Lung (tissue), 12 donors: Measurements from ENCODE around the gene CCNL2. TPM values are rescaled to one million over a fixed set of nuclear protein-coding genes. Genes with fewer than 3 reads are reported as not detected.

ENCODE experiments used
- ATAC-seq: fragments of 200-7000 bp; cut with Tn5 transposase; one replicate; pipeline ENCODE4 v1.9.1; 2020; ENCODE audit warnings: moderate number of reproducible peaks; ENCODE audit not compliant: insufficient read depth, low FRiP score
- DNase-seq, 3 donors: peaks; one replicate each; pipeline ENCODE4 v3.0.0-alpha.2; 2013 to 2017
- H3K27ac ChIP-seq, 2 donors: one replicate each; pipeline ENCODE4 v1.5.1; 2013; ENCODE audit warnings: mild to moderate bottlenecking in 2 of 2, moderate library complexity in 2 of 2, control low read depth in 1 of 2, inconsistent platforms in 1 of 2, low read depth in 1 of 2, low read length in 1 of 2
- H3K27me3 ChIP-seq, 3 donors: one replicate each; pipeline ENCODE4 v1.5.1; 2013; ENCODE audit warnings: low read length in 2 of 3; ENCODE audit not compliant: control insufficient read depth in 3 of 3, insufficient read depth in 3 of 3
- H3K36me3 ChIP-seq, 4 donors: one replicate each; pipeline ENCODE4 v1.5.1; 2013; ENCODE audit warnings: low read length in 4 of 4, mild to moderate bottlenecking in 1 of 4, moderate library complexity in 1 of 4; ENCODE audit not compliant: control insufficient read depth in 4 of 4, insufficient read depth in 4 of 4
- H3K4me1 ChIP-seq, 5 donors: one replicate each; pipeline ENCODE4 v1.5.1; 2013; ENCODE audit warnings: low read length in 5 of 5, mild to moderate bottlenecking in 2 of 5, moderate library complexity in 1 of 5; ENCODE audit not compliant: control insufficient read depth in 5 of 5, insufficient read depth in 5 of 5
- H3K4me3 ChIP-seq: one replicate; pipeline ENCODE4 v1.5.1; 2013; ENCODE audit warnings: mild to moderate bottlenecking, control low read depth, moderate library complexity
- H3K9ac ChIP-seq, 2 donors: one replicate each; pipeline ENCODE4 v1.5.1; 2013; ENCODE audit warnings: low read length in 2 of 2, control low read depth in 1 of 2; ENCODE audit not compliant: insufficient read depth in 1 of 2
- H3K9me3 ChIP-seq, 4 donors: one replicate each; pipeline ENCODE4 v1.5.1; 2013; ENCODE audit warnings: low read length in 3 of 4, mild to moderate bottlenecking in 1 of 4, moderate library complexity in 1 of 4; ENCODE audit not compliant: control insufficient read depth in 4 of 4, insufficient read depth in 3 of 4
- WGBS, 2 donors: extraction: QIAGEN DNeasy Blood & Tissue Kit; methylation state at CpG; one replicate each; pipeline ENCODE4 v1.1.7; 2013; 5-methylcytosine and 5-hydroxymethylcytosine counted together
- polyA plus RNA-seq, 2 donors: library from polyadenylated mRNA; stranded (reverse); fragments of 200-250 nt; gene quantifications; one replicate each; pipeline ENCODE4 v1.2.1, GENCODE V29; 2013
- total RNA-seq, 2 donors: library from RNA; depleted of rRNA in 1 of 2; stranded (reverse); fragments of >200 nt in 1 of 2; gene quantifications; one replicate each; pipeline ENCODE4 v1.2.1, GENCODE V29; 2014 to 2021
- TF ChIP-seq, protein P1 (sequence below): IDR thresholded peaks from 2 replicates; pipeline ENCODE4 v1.5.1; 2012; ENCODE audit warnings: mild to moderate bottlenecking; ENCODE audit errors: control extremely low read depth, extremely low read depth
- donor health status: control.
- donor health status: control.
- donor health status: Bipolar disorder and iron deficiency.
- donor health status: healthy.
- donor health status: DM: yes; HTN: yes; CAD: no.

CCNL2 gene
- total and polyA plus RNA-seq, 4 donors: 97.9 to 385 (median 193) TPM

DNA sequence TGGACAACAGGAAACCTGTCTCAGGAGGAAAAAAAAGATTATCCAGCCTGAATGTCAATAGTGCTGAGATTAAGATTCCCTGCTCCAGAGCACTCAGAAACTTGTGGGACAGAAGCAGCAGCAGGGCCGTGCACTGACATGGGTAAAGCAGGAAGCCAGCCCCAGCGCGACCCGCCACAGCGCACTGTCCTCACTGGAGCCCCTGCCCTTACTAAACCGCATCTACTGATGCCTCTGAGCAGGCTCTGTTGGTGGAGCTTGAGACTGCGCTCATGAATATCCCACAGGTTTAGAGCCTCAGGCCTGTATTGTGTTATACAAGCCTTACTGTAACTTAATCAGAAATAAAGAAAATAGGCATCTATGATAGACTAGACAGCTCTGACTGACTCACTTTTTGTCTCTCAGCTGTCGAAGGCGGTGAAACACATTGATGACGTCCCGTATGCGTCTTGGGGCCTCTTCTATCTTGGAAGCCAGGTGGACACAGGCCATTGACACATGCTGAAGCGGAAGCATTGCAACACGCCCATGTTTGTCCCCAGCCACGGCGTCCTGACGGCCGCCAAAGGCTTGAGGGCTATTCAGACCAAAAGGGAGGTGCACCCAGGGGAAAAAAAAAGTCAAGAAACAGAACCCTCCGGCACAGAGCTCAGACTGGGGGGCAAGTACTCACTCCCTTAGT lies 1.2 kb downstream of the CCNL2 start:
- peaks cover 18 to 46% (median 30%) of the 10 kb centered on the region in 4 donors for H3K36me3 ChIP-seq
- H3K27me3 ChIP-seq: no peaks in the 10 kb centered on the region
- ATAC-seq (no peak), DNase-seq (no peak)
- 48 to 51% methylated on average over 19 of the region's 19 CpGs for WGBS, 2 donors
- peak overlapping the region; percentile 90 to 94 for H3K27ac ChIP-seq
- H3K9ac ChIP-seq: peak overlapping the region; percentile 56 to 84
- TF ChIP-seq, protein P1, sequence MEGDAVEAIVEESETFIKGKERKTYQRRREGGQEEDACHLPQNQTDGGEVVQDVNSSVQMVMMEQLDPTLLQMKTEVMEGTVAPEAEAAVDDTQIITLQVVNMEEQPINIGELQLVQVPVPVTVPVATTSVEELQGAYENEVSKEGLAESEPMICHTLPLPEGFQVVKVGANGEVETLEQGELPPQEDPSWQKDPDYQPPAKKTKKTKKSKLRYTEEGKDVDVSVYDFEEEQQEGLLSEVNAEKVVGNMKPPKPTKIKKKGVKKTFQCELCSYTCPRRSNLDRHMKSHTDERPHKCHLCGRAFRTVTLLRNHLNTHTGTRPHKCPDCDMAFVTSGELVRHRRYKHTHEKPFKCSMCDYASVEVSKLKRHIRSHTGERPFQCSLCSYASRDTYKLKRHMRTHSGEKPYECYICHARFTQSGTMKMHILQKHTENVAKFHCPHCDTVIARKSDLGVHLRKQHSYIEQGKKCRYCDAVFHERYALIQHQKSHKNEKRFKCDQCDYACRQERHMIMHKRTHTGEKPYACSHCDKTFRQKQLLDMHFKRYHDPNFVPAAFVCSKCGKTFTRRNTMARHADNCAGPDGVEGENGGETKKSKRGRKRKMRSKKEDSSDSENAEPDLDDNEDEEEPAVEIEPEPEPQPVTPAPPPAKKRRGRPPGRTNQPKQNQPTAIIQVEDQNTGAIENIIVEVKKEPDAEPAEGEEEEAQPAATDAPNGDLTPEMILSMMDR: no peak
- H3K9me3 ChIP-seq: no peaks in the 10 kb centered on the region
- H3K4me3 ChIP-seq: peak overlapping the region; percentile 98
- H3K4me1 ChIP-seq: peaks cover 5 to 27% (median 13%) of the 10 kb centered on the region in 5 donors

DNA sequence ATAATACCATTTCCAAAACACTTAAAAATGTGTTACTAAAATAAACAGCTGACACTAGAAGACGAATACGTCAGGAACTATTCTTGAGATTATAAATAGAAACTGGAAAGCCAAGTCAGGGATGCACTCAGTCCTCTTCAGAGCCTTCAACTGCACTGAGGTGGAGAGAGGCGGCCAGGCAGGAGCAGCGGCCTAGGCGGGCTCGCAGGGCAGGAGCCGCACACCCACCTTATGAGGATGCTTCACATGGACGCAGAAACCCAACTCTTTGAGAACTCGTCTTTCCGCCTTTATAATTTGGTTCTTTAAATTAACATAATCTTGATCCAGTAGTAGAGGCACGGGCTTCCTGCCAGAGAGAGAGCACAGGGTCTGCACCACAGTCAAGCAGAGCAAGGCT lies 4.0 kb downstream of the CCNL2 start:
- peaks cover 35 to 51% (median 44%) of the 10 kb centered on the region in 4 donors for H3K36me3 ChIP-seq
- no peak for DNase-seq
- H3K4me1 ChIP-seq: peaks cover 5 to 17% (median 11%) of the 10 kb centered on the region in 5 donors
- H3K9ac ChIP-seq: no peak overlapping the region
- no peaks in the 10 kb centered on the region for H3K27me3 ChIP-seq
- no peak for ATAC-seq
- H3K9me3 ChIP-seq: no peaks in the 10 kb centered on the region
- H3K4me3 ChIP-seq: no peak overlapping the region
- 88 to 92% methylated on average over 11 of the region's 11 CpGs for WGBS, 2 donors
- TF ChIP-seq, protein P1: no peak
- H3K27ac ChIP-seq: no peak overlapping the region

DNA sequence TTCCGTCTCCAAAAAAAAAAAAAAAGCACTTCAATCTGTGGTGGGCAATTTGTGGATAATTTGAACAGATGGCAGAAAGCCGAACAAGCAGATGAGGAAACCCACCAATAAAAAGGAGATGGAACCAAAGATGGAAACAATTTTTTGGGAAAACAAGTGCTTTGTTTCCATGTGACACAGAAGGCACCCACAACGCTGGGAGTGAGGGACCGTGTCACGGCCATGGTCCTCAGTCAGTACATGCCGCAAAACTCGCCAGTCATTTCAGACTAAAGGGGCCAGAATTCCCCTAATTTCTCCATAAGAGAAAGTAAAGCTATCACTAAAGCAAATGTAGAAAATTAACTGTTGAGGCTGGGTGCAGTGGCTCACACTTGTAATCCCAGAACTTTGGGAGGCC lies 5.0 kb downstream of the CCNL2 start:
- no peak overlapping the region for H3K9ac ChIP-seq
- H3K9me3 ChIP-seq: peaks cover 0 to 2% (median 0%) of the 10 kb centered on the region in 4 donors
- H3K27me3 ChIP-seq: no peaks in the 10 kb centered on the region
- peaks cover 35 to 60% (median 49%) of the 10 kb centered on the region in 4 donors for H3K36me3 ChIP-seq
- no peak overlapping the region for H3K4me3 ChIP-seq
- no peak for DNase-seq
- TF ChIP-seq, protein P1: no peak
- peaks cover 4 to 12% (median 8%) of the 10 kb centered on the region in 5 donors for H3K4me1 ChIP-seq
- WGBS, 2 donors: 97 to 98% methylated on average over 7 of the region's 7 CpGs
- ATAC-seq: no peak
- H3K27ac ChIP-seq: no peak overlapping the region
